NCI-H1694 treated with DMSO at 0.1 percent for 48 hours (cell line): ENCODE measurements around the gene FUBP3.
A peak's percentile ranks its signal among the peaks of the same experiment; 100 is the strongest.

Source experiments
- DNase-seq: peaks from one replicate; lab custom pipeline; 2025; lab: John Stamatoyannopoulos, UW

FUBP3 gene

GRCh38 chr9:130662099-130662969 lies 83.0 kb downstream of the FUBP3 start:
- no peak for DNase-seq

DNA sequence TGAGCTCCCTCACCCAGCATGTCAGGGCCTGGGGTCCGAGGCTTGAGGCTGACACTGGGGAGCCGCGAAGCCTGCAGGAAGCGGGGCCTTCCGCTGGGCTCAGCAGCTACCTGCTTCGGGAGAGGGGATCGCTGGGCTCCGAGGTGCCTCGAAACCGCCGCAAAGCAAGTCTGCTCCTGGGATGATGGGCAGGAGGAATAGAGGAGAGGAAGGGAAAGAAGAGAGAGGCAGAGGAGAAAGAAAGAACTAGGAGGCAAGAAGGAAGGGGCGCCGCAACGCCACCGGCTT lies 83.5 kb downstream of the FUBP3 start:
- no peak for DNase-seq

DNA sequence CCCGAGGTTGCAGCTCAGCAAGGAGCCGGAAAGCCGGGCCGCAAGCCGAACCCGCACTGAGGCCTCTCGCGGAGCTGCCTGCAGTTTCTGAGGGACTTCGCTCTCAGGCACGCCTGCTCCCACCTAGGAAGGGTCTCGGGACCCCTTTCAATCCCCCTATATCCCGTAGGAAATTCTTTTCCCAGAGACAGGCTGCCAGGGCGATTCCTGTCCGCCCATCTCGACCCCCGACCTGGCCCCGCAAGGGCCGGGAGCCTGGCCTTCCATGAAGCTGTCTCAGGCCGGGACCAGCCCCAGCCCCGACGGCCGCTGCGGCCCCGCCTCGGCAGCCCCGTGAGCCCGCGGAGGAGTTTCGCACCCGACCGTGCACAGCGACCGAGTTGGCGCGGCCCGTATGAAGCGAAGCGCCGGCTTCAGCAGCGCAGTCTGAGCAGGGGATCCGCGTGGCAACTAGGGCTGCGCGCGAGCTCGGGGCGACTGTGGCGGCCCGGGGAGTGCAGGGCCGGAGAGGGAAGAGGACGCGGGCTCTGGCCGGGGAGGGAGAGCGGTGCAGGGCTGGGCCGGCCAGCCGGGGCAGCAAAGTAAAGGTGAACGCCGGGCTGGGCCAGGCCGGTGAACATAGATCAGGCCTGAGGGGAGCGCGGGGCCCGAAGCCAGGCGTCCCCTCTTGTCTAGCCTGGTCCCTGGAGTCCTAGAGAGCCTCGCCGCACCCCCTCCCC lies 84.0 kb downstream of the FUBP3 start:
- no peak for DNase-seq

DNA sequence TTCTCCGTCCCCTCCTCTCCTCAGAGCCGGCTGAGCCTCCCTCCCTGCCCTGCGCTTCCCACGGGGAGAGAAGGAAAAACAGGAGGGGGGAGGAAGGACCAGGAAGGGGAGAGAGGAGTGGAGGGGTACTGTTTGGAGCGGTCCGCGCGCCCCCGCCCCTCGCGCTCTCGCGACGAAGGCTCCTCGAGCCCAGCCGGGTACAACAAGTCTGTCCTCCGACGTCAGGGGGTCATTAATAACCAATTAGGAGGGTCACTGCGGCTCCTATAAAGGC lies 84.5 kb downstream of the FUBP3 start:
- DNase-seq, result no peak

DNA sequence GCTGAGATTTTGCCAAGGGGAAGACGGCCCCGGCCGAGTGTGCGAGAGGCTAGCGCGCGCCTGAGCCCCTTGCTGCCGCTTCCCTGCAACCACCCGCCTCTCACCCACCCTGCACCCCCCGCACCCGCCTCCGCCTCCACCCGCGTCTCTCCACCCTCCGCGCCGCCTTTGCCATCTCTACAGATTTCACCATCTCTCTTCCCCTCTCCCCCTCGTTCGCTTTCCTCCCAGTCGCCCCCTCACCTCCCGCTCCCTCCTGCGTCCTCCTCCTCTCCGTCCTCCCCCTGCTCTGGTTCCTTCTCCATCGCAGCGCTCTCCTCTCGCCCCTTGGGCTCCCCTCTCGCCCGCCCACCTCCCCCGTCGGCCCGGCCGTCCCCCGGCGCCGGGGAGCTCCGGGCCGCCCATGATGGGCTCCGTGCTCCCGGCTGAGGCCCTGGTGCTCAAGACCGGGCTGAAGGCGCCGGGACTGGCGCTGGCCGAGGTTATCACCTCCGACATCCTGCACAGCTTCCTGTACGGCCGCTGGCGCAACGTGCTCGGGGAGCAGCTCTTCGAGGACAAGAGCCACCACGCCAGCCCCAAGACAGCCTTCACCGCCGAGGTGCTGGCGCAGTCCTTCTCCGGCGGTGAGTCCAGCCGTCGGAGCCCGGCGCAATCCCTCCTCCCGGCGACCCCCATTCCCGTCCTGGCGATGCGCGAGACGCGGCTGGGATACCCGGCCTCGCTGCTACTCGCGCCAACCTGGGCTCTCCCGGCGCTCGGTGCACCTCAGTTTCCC lies 85.1 kb downstream of the FUBP3 start, which contains the start of gene PRDM12:
Gene PRDM12, plus strand, starts transcription at position 344 of the 778 bp plus-strand sequence. Its CDS starts 60 bp downstream, at position 404.
- no peak for DNase-seq

DNA sequence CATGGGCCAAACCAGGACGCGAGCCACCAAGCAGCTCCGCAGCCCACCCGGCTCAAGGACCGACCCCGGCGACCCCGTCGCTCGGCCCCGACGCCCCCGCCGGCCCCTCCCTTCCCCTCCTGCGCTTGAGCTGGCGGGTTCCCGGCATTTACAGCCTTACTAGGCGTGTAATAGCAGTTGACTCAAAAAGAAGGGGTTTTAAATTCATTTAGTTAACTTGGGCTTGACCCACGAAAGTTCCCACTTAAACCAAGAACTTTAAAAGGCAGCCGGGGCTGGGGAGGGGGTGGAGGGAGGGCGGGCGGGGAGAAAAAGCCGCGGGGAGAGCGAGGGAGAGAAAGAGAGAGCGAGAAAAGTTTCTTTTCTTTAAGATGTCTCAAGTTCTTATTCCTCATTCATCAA lies 85.7 kb downstream of the FUBP3 start:
- DNase-seq, result no peak

DNA sequence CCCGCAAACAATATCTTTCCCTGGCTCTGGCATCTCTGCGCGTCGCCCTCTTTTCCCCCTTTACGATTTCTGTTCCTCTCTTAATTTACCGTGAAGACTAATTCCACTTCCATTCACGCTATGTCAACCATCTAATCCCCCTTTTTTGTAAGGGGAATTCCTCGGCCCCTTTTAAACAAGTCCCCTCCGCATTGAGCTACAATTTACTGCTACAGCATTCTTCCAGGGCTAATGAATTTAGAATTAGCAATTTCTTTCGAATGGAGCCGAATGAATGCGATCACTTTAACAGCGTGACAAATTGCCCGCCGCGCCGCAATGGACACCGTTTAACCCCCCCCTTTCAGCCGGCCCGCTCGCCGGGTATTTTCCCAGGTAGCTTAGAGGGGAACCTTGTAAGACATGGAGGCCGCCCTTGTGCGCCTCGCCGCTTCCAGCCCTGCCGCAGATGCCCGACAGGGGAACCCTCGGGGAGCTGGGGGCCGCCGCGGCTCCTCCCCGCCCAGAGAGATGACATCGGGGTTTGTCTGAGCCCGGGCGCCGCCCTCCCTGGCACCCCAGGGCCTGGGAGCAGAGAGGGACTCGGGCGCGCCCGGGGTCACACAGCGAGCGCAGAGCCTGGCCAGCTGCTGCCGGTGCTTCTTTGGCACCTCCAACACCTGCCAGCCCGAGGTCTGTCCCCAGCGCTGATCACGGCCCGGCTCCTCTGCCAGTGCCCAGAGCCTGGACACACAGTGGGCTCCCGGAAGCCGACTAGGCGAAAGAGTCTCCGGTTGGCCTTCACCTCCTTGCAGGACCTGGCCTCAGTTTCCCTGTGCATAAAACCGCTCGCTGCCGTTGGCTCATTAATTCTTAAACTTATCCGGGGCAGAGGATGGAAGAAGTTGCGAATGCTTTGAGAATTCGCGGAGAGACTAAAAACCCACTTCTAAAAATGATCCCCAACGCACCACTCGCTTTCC lies 86.3 kb downstream of the FUBP3 start:
- DNase-seq, result no peak

DNA sequence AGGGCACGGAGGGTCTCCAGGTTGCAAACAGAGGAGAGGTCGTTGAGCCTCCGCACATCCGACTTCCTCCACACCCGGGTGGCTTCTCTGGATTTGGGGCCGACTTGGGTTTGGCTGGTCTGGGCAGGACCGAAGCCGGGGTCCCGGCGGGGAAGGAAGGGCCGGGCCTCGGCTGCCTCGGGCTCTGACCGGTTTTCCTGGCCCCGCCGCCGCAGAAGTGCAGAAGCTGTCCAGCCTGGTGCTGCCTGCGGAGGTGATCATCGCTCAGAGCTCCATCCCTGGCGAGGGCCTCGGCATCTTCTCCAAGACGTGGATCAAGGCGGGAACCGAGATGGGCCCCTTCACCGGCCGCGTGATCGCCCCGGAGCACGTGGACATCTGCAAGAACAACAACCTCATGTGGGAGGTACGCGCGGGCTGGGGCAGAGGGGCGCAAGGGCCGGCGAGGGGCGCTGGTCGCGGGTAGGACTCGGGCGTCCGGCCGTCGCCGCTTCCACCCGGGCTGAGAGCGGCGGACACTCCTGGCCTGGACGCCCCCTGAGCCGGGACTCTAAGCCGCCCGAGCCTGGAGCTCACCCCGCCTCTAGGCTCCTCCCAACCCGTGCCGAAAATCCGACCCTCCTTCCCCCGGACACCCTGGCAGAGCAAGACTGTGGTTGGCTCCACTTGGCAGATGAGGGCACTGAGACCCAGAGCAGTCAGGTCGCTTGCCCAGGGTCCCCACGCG lies 87.2 kb downstream of the FUBP3 start:
- no peak for DNase-seq

DNA sequence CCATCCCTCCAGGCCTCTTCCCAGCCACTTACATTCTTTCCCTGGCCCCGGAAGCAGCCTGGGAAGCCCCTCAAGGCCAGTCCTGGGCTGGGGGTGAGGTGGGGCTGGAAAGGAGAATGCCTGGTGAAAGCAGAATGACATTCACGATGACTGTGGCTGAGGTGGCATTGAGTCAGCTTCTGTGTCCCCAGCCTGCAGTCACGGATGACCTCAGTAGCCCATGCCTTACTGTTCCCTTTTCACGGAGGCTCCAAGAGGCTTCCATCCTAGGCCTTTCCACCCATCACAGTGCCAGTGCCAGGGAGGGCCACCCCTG lies 87.7 kb downstream of the FUBP3 start:
- DNase-seq, result no peak

- DNase-seq, result no peak
These were observed 88.8 kb downstream of the FUBP3 start for GRCh38 chr9:130668196-130668595.

- DNase-seq, result no peak
These were observed 89.3 kb downstream of the FUBP3 start for GRCh38 chr9:130668659-130669058.

DNA sequence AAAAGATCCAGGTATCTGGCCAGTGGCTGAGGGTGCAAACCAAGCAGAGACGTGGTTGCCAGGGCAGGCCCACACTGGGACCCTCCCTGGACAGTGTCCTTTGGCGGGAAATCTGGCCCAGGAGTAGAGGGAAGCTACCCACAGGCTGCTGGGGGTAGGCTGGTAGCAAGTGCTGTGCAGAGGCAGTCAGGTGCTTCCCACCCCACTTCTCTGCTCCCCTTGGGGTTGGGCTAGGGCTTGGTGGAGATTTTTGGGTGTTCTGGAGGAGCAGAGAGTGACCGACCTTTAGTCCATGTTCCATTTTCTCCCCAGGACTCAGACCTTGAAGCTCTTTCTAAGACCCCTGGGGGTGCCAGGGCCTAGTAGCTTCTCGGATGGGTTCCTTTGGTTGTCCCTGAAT lies 90.6 kb downstream of the FUBP3 start:
- DNase-seq, result no peak

DNA sequence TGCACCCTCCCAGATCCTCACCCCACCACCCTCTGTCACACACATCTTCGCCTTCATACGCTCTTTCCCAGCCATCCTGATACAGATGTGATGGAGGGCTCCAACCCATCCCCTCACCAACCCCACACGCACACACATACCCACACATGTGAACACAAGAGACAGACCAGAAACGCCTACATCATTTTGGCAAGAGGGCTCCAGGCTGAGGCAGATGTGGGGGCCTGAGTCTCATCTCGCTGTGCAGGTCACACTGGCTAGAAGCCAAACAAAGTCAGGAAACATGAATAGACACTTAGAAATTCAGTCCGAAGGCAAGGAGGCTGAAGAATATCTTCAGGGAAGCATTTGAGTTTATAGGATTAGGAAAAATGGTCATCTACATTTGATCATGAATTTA lies 91.3 kb downstream of the FUBP3 start:
- DNase-seq, result no peak

DNA sequence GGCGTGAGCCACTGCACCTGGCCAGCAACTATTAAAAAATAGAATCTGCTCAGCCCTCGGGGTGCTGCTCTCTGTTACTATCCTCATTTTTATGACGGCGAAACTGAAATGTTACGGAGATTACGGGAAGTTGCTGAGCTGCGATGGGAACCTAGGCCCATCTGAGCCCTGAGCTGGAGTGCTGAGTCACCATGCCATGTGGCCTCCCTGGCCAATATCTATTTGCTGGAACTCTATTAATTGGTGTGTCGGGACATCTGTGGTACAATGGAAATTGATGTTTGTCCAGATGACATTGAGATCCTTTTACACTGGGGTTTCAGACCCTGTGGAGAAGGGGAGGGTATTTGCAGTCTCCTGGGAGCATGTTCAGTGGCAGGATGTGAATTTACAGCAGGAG lies 93.1 kb downstream of the FUBP3 start:
- no peak for DNase-seq

DNA sequence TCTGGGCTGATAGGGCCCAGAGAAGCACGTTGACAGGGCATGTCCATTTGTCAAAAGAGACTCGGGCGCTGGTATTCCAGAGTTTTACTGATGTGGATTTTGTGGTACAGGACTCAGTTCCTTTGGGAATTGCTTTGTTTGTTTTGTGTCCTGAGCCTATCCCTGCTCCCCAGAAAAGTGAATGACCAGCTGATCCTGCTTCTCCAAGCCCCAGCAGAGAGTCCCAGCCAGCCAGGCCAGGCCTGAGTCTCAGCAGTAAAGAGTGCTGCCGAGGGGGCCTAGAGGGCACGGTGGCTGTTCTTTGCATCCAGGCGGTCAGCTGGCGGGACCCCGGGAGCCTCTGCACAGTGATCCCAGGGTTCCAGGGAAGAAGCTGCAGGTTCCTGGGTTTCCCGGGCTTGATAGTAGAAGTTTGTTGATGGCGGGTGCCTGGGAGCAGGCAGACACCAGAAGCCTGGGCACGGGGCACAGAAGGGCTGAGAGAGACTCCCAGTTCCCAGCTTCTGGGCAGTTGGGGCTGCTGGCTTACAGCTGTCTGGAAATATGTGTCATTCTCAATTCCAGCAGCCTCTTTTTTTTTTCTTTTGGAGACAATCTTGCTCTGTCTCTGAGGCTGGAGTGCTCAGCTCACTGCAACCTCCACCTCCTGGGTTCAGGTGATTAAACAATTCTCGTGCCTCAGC lies 93.7 kb downstream of the FUBP3 start:
- DNase-seq, result no peak

DNA sequence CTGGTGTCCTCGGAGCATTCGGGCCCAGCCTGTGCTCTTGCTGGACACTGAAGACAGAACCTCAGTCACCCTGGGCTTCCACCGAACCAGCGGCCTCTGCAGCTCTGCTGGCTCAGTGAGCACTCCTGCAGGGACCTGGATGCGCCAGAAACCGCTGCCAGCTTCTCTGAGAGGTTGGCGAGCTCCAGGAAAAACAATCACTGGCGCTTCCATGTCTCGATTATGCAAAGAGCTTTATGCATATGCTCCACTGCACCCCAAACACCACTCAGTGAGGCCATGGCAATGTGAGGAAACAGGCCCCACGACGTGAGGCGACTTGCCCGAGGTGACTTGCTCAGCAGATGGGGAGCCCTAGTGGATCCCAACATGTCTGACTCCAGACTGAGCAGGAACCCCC lies 96.0 kb downstream of the FUBP3 start:
- DNase-seq, result peak; percentile 41

GRCh38 chr9:130677252-130677651 lies 97.9 kb downstream of the FUBP3 start:
- no peak for DNase-seq

GRCh38 chr9:130680836-130681768 lies 101.7 kb downstream of the FUBP3 start:
- DNase-seq, result no peak

DNA sequence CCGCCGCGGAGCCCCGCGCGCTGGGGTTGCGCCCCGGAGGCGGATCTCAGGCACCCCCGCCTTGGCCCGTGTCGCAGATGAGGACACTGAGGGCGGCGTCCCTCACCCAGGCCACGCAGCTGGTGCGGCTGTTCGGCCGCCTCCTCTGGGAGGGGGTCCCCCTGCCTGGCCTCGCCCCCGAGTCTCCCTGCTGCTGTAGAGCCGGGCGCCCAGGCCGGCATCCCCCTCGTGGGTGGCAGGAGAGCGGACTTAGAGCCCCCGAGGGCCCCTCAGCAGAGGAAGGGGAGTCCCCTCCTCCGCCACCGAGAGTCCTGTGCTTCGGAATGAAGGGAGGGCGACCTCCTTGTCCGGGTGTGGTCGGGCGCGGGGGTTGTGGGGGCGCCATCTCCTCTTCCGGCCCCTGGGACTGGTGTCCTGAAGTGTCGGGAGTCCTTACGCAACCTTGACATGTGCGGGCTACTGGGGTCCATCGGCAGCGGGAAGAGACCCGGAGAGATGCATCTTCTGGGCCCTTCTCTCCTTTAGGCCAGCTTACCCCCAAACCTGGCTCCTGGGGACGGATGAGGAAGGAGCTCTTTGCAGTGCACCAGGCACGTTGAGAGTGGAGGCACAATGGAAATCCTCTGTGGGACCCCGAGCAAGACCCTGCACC lies 102.5 kb downstream of the FUBP3 start:
- no peak for DNase-seq
